NCI-H2107 treated with DMSO at 0.1 percent for 48 hours (cell line): ENCODE data around the gene GIGYF1.
"Not testable (repeated sequence)": the region's sequence is repeated elsewhere in the genome, so short reads cannot be mapped to it uniquely, and the experiment has no call there.

Source experiments
- DNase-seq: peaks from one replicate; lab custom pipeline; 2025; ENCODE audit not compliant: unreplicated experiment; lab: John Stamatoyannopoulos, UW

The GIGYF1 gene

GRCh38 chr7:100711369-100711768 is 17.3 kb upstream of the GIGYF1 start:
- DNase-seq, result no peak

- DNase-seq, result no peak
Measured at GRCh38 chr7:100710452-100710851, 16.4 kb upstream of the GIGYF1 start.

- no peak for DNase-seq
Measured at GRCh38 chr7:100708395-100708794, 14.3 kb upstream of the GIGYF1 start.

DNA sequence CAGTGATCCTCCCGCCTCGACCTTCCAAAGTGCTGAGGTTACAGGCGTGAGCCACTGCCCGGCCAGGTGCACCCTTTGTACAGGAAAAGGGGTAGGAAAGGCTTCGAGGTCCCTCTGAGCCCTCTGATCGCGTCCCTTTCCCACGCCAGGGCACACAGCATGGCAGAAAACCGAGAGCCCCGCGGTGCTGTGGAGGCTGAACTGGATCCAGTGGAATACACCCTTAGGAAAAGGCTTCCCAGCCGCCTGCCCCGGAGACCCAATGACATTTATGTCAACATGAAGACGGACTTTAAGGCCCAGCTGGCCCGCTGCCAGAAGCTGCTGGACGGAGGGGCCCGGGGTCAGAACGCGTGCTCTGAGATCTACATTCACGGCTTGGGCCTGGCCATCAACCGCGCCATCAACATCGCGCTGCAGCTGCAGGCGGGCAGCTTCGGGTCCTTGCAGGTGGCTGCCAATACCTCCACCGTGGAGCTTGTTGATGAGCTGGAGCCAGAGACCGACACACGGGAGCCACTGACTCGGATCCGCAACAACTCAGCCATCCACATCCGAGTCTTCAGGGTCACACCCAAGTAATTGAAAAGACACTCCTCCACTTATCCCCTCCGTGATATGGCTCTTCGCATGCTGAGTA is 12.7 kb upstream of the GIGYF1 start:
- no peak for DNase-seq

DNA sequence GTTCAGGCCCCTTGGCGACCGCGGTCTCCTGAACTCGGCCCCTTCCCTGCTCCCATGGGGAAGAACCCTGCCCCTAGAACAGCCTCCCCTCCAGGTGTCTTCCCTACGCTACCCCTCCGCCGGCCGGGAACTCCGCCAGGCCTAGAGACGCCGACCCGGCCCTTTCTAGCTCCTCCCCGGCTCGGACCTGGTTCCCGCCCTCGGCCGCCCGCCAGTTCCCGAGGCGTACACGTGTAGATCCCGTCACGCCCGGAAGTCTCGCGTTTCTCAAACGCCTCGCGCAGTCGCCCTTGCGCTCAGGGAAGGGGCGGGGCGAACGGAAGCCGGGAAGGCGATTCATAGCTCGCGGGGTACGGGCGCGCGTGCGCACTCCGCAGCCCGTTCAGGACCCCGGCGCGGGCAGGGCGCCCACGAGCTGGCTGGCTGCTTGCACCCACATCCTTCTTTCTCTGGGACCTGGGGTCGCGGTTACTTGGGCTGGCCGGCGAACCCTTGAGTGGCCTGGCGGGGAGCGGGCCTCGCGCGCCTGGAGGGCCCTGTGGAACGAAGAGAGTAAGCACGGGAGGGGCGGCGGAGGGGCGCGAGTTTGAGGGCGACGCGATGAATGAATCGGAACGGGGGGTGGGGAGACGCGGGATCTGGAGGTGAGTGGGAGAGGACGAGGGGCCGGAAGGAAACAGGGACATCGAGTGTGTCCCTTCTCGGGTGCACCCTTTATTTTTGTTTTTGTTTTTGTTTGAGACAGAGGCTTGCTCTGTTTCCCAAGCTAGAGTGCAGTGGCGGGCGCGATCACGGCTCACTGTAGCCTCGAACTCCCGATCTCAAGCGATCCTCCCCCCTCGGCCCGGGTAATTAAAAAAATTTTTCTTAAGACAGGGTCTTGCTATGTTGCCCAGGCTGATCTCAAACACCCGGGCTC is 12.0 kb upstream of the GIGYF1 start, which contains the start of gene POP7:
Gene POP7 (plus strand): TSS at position 369 of the 919 bp plus-strand sequence. CDS start 710 bp downstream, outside the sequence.
- peak; percentile 96 for DNase-seq

DNA sequence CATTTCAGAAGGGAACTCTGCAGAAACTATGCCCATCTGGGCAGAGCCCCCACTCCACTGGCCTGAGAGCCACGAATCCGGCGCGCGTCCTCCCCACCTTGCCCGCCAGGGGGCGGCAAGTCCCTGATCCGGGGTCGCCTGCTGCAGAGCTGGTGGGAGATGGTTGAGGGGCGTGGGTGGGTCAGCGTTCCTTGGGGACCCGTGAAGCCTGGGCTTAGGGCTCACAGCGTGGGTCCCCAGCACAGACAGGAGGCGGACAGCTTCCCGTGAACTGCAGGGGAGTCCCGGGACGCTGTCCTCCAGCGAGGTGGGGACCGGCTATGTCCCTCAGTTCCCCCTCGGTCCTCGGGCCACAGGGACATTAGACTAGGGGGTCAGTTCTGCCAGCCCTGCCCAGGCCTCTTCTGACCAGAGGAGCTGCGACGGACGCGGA is 11.3 kb upstream of the GIGYF1 start:
- DNase-seq, result peak; percentile 49

DNA sequence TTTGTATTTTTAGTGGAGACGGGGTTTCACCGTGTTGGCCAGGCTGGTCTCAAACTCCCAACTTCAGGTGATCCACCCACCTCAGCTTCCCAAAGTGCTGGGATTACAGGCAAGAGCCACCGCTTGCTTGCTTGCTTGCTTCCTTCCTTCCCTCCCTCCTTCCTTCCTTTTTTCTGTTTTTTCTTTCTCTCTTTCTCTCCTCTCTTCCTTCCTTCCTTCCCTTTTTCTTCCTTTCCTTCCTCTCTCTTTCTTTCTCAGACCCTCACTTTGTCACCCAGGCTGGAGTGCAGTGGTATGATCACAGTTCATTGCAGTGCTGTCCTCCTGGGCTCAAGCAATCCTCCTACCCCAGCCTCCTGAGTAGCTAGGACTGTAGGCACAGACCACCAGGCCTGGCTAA is 7.0 kb upstream of the GIGYF1 start:
- DNase-seq, result not testable (repeated sequence)

GRCh38 chr7:100699018-100699417 is 5.0 kb upstream of the GIGYF1 start:
- no peak for DNase-seq

- DNase-seq, result no peak
Measured at GRCh38 chr7:100696123-100696521, 2.1 kb upstream of the GIGYF1 start.

DNA sequence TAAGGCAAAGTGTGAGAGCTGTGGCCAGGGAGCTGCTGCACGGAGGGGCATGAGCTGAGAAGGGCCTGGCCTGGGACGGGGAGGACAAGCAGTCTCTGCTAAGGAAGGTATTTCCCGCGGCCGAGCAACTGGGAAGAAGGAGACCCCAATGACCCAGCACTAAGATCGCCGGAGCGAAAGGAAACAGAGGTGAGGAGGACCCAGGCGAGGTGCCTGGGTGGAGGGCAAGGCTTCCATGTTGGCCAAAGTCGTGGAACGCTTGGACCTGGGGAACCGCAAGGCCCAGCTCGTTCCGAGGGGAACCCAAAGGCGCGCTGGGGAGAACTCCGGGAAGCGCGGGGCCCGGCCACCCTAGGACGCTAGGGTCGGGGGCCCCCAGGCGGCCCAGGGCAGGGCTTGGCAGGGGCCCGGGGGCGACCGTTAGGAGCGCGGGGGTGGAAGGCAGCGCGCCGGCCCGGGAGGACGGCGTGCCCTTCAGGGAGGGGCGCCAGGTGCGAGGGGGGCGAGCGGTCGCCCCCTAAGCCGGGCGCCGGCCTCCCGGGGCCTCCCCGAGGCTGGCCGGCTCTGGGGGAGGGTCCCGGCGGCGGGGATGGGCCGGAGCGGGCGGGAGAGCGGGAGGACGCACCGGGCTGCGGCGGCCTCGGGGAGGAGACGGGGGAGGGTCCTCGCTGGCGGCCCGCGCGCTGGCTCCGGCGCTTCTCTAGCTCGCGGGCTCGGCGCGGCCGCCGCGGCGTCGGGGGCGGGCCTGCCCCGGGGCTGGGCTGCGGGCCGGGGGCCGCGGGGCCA is 545 bp downstream of the GIGYF1 start:
- DNase-seq, result no peak

- DNase-seq, result no peak
Measured at GRCh38 chr7:100692578-100692961, 1.5 kb downstream of the GIGYF1 start.

- peak; percentile 35 for DNase-seq
Measured at GRCh38 chr7:100691676-100692577, 2.1 kb downstream of the GIGYF1 start.

- no peak for DNase-seq
Measured at GRCh38 chr7:100689230-100690135, 4.6 kb downstream of the GIGYF1 start.

DNA sequence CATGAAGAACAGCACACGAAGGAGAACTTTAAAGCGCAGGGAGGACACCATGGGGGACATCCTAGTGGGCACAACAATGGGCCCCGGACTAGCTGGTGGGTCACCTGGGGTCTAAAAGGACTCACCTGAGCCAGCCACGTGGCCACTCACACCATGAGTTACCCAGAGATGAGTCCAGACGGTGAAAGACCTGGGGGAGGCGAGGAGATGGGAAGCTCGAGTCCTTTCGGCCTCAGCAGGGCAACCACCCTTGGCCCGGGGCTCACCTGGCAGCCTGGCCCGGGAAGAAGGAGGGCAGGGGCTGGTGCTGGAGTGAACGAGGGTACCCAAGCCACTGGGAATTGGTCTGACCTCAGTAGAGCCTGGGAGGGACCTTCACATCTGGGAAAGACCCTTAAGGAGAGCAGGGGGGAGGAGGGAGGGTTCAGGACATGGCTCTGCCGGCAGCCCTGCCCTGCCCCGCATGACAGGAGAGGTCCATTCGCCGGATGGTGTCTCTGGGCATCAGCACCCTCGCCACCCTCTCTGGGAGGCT is 5.7 kb downstream of the GIGYF1 start:
- DNase-seq, result no peak

- no peak for DNase-seq
Measured at GRCh38 chr7:100687751-100688300, 6.2 kb downstream of the GIGYF1 start.

DNA sequence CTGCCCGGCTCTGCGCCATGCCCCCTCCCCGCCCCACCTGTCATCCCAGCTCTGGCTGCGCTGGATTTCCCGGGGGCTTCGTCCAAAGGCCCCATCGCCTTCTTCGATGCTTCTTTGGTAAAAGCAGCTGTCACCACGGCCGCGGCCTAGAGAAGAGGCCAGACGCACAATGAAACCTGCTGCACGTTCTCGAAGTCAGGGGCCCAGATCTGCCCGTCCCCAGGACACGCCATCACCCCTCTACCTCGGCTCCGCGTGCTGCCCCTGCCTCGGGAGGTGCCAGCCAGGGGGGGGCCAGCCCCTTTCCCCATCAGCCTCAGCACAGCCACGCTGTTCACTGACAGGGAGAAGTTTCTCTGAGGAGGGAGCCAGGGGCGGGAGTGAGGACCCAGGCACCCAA is 6.8 kb downstream of the GIGYF1 start:
- no peak for DNase-seq

DNA sequence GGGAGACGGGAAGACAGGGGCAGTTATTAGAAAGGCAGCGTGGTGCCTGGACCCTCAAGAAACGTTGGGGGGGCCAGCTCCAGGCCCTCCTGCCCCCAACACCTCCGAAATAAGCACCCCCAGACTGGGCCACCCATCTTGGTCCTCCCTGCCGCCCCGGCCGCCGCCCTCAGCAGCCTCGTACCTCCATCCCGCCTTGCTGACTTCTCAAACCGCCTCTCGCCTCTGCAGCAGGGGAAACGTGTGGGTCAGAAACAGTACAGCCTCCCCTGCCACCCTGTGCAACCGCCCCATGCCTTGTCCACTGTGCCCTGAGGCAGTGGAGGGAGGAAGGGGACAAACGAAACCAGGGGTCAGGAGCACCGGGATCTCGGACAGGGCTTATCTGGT is 7.2 kb downstream of the GIGYF1 start:
- no peak for DNase-seq

GRCh38 chr7:100686201-100686821 is 7.7 kb downstream of the GIGYF1 start:
- DNase-seq, result no peak
